CD4-positive, alpha-beta memory T cell (primary cell): ENCODE results near the gene RNF213. TPM values are rescaled to one million over a fixed set of nuclear protein-coding genes. Genes with fewer than 3 reads are reported as not detected.

Source experiments
- CTCF ChIA-PET: fragments of 350-600 bp; sonication (Branson Sonifier 250); formaldehyde crosslinking; loops from one replicate; lab custom pipeline; 2021; ENCODE audit warnings: inconsistent platforms; ENCODE audit not compliant: partially characterized antibody; lab: Charles Lee
- POLR2A ChIA-PET: fragments of 350-600 bp; sonication (Branson Sonifier 250); formaldehyde crosslinking; loops from one replicate; lab custom pipeline; 2021; ENCODE audit not compliant: partially characterized antibody; lab: Charles Lee
- DNase-seq, 5 donors: peaks; one replicate each; pipeline versions ENCODE4 v3.0.0 to v3.0.0-alpha.2; 2020 to 2022; ENCODE audit warnings: mixed read lengths in 1 of 5
- H3K27ac ChIP-seq: one replicate; pipeline ENCODE4 v1.7.0; 2013; ENCODE audit warnings: low read depth, low read length
- H3K27me3 ChIP-seq: 2 replicates; pipeline ENCODE4 v1.7.0; 2013; ENCODE audit warnings: mild to moderate bottlenecking, low read length, moderate library complexity; ENCODE audit not compliant: insufficient read depth
- H3K36me3 ChIP-seq: 2 replicates; pipeline ENCODE4 v1.7.0; 2013; ENCODE audit warnings: mild to moderate bottlenecking, low read length, moderate library complexity; ENCODE audit not compliant: insufficient read depth
- H3K4me1 ChIP-seq: 2 replicates; pipeline ENCODE4 v1.7.0; 2013; ENCODE audit warnings: mild to moderate bottlenecking, low read length, moderate library complexity; ENCODE audit not compliant: insufficient read depth
- H3K4me3 ChIP-seq, 2 donors: one replicate each; pipeline ENCODE4 v1.7.0; 2013; ENCODE audit warnings: low read length in 2 of 2, mild to moderate bottlenecking in 1 of 2
- H3K9me3 ChIP-seq, 2 donors: one replicate each; pipeline ENCODE4 v1.7.0; 2013; ENCODE audit warnings: low read length in 2 of 2, control low read depth in 1 of 2; ENCODE audit not compliant: control insufficient read depth in 1 of 2
- H3K27ac Mint-ChIP-seq, 7 donors: one replicate each; pipeline ENCODE4 v1.8.0; 2020 to 2021; ENCODE audit warnings: mixed read lengths in 7 of 7, mild to moderate bottlenecking in 6 of 7, inconsistent platforms in 3 of 7, moderate library complexity in 3 of 7
- H3K27me3 Mint-ChIP-seq, 2 donors: one replicate each; pipeline ENCODE4 v1.8.0; 2020 to 2021; ENCODE audit warnings: mixed read lengths in 2 of 2
- H3K36me3 Mint-ChIP-seq, 2 donors: one replicate each; pipeline ENCODE4 v1.8.0; 2020 to 2021; ENCODE audit warnings: mixed read lengths in 2 of 2, inconsistent platforms in 1 of 2, mild to moderate bottlenecking in 1 of 2
- H3K4me1 Mint-ChIP-seq, 4 donors: one replicate each; pipeline ENCODE4 v1.8.0; 2020 to 2021; ENCODE audit warnings: mixed read lengths in 4 of 4, mild to moderate bottlenecking in 1 of 4
- H3K4me3 Mint-ChIP-seq, 8 donors: one replicate each; pipeline ENCODE4 v1.8.0; 2020 to 2021; ENCODE audit warnings: mixed read lengths in 8 of 8, mild to moderate bottlenecking in 7 of 8, moderate library complexity in 6 of 8, inconsistent platforms in 3 of 8
- H3K9me3 Mint-ChIP-seq, 8 donors: one replicate each; pipeline ENCODE4 v1.8.0; 2020 to 2021; ENCODE audit warnings: mixed read lengths in 8 of 8, mild to moderate bottlenecking in 5 of 8, inconsistent platforms in 3 of 8, moderate library complexity in 1 of 8
- intact Hi-C: fragments of 100-400 bp; cut with micrococcal nuclease; formaldehyde crosslinking; loops from one replicate; pipeline ENCODE4 v1.15.1; 2023
- polyA plus RNA-seq, 2 donors: library from polyadenylated mRNA; unstranded; fragments of 300-500 nt; fragmentation: Illumina TruSeq; gene quantifications; one replicate each; pipeline ENCODE4 v1.2.3, GENCODE V29; 2021
- total RNA-seq, 2 experiments: library from RNA; stranded (reverse); gene quantifications; one replicate each; pipeline ENCODE4 v1.2.3, GENCODE V29; 2021

The RNF213 gene
- total and polyA plus RNA-seq, 4 experiments from 2014 or later = 11.2 to 399 (median 217) TPM

DNA sequence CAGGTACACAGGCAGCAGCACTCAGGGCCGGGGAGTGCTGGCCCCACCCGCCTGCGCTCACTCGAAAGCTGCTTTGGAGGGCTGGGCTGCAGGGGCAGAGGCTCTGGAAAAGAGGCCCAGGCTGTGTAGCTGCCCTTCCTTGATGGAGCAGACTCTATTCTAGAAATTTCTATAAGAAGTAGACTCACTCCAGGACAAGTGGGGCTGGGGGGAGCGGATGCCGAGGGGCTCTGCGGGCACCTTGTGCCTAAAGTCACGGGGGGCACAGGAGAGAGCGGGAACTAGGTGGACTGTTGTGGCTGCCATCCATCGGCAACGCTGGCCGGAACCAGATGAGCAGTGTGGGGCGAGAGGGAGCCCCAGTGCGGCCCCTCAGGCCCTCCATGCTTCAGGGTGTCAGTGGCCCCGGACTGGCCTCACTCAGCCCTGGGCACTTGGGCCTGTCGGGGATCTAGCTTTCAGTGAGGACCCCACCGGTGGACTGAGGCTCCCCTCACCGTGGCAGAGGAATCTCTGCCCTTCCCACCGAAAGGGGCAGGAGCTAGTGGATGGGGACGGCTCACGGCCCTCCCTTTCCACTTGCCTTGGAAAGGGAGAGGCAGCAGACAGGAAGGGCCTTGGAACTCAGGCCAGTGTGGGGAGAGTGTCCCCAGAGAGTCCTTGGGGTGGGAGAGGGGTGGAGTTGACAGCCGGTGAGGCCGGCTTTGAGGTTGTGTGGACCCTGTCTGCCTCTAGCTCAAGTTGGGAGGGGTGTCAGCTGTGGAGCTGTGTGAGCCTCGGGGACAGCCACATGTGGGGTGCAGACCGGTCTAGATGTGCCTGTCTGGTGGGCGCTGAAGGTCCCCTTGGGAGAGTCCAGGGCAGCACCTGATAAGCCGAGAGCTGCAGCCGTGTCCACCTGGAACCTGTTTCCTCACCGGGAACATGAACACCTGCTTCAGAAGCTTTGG lies 170.9 kb downstream of the RNF213 start:
- Mint-ChIP-seq H3K4me3 (no peak overlapping the region), H3K27me3 (no peaks in the 10 kb centered on the region), H3K4me1 (peaks cover 2 to 7% (median 5%) of the 10 kb centered on the region in 4 donors), H3K9me3 (no peaks in the 10 kb centered on the region), H3K36me3 (no peaks in the 10 kb centered on the region), H3K27ac (peak overlapping the region in 1 of 7 donors; percentile 48)
- Histone ChIP-seq H3K4me3 (no peak overlapping the region), H3K9me3 (no peaks in the 10 kb centered on the region), H3K36me3 (no peaks in the 10 kb centered on the region), H3K27ac (no peak overlapping the region), H3K4me1 (peaks cover 6% of the 10 kb centered on the region), H3K27me3 (no peaks in the 10 kb centered on the region)
- DNase-seq = no peak
- CTCF ChIA-PET = interaction anchor here (0.6 to 1.4 kb wide), 3 partner anchors 144 to 558 kb away, joined by 3 to 4 read pairs (median 3); no protein-coding TSS in a partner anchor
- intact Hi-C loops = no loop called here
- POLR2A ChIA-PET = no interaction called here

DNA sequence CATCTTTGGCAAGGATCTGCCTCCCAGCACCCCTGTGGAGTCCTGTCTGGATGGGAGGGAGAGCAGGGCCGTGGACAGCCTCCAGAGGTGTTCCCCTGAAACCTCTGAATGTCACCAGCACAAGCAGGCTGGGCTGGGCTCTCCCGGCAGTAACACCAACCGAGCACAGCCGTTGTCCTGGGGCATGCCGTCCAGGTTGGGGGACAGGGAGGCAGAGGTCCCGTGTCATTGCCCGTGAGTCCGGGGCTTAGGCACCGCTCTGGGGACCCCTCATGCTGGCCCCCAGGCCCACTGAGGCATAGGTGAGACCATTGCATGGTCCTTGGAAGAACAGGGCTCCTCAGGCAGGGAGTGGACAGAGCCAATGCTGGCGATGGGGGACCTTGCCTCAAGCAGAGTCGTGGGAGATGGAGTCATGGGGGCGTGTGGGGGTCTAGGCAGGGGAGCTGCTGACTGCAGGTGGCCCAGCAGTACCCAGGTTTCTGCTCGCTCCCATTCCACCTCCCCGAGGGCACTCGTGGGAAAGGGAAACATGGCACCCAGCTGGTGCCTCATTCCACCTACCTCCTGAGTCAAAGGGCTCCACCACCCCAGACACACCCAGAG lies 171.8 kb downstream of the RNF213 start:
- Histone ChIP-seq H3K4me3 (no peak overlapping the region), H3K9me3 (no peaks in the 10 kb centered on the region), H3K36me3 (no peaks in the 10 kb centered on the region), H3K27me3 (no peaks in the 10 kb centered on the region), H3K4me1 (no peaks in the 10 kb centered on the region), H3K27ac (no peak overlapping the region)
- H3K9me3 Mint-ChIP-seq = no peaks in the 10 kb centered on the region
- H3K4me3 Mint-ChIP-seq = no peak overlapping the region
- ChIA-PET CTCF (interaction anchor here (1.2 kb wide), 1 partner anchor 143 kb away, joined by 3 read pairs; no protein-coding TSS in a partner anchor), POLR2A (no interaction called here)
- no peak for DNase-seq
- H3K36me3 Mint-ChIP-seq = no peaks in the 10 kb centered on the region
- no peak overlapping the region for H3K27ac Mint-ChIP-seq
- no peaks in the 10 kb centered on the region for H3K27me3 Mint-ChIP-seq
- intact Hi-C loops = no loop called here
- no peaks in the 10 kb centered on the region for H3K4me1 Mint-ChIP-seq

DNA sequence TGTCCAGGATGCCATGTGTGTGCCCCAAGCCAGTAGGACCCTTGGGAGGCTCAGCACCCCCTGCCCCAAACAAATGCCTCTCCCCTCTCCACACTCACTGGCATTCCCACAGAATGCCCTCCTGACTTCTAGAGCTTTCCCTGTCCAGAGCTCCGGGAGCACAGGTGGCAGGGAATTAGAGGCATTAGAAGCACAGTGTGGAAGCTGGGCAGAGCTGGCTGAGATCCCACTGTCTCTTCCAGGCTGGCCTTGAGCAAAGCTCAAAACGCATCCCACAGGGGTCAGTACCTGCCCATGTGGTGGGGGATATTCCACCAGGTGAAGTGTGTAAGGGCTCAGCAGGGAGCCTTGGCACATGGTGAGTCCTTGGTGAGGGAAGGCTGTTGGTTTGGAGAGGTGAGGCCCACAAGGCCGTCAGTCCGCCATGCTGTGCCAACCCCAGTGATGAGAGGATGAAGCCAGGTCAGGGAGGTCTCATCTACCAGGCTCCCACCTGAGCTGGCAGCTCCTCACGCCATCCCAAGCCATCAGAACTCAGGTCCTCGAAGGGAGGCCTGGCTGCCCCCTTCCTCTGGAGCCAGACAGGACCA lies 172.4 kb downstream of the RNF213 start:
- Histone ChIP-seq H3K4me3 (no peak overlapping the region), H3K4me1 (no peaks in the 10 kb centered on the region), H3K9me3 (no peaks in the 10 kb centered on the region), H3K27ac (no peak overlapping the region), H3K36me3 (no peaks in the 10 kb centered on the region), H3K27me3 (no peaks in the 10 kb centered on the region)
- no peaks in the 10 kb centered on the region for H3K9me3 Mint-ChIP-seq
- no peaks in the 10 kb centered on the region for H3K27me3 Mint-ChIP-seq
- H3K27ac Mint-ChIP-seq = no peak overlapping the region
- H3K4me1 Mint-ChIP-seq = no peaks in the 10 kb centered on the region
- intact Hi-C loops = no loop called here
- POLR2A ChIA-PET = no interaction called here
- no peak overlapping the region for H3K4me3 Mint-ChIP-seq
- DNase-seq = no peak
- CTCF ChIA-PET = interaction anchor here (1.2 kb wide), 1 partner anchor 143 kb away, joined by 3 read pairs; no protein-coding TSS in a partner anchor
- H3K36me3 Mint-ChIP-seq = no peaks in the 10 kb centered on the region

GRCh38 chr17:80433916-80434666 lies 173.4 kb downstream of the RNF213 start:
- H3K4me3 Mint-ChIP-seq = peak overlapping the region in 1 of 8 donors; percentile 1
- H3K27me3 ChIP-seq = no peaks in the 10 kb centered on the region
- H3K9me3 ChIP-seq = no peaks in the 10 kb centered on the region
- CTCF ChIA-PET = no interaction called here
- DNase-seq = peak in 1 of 5 donors; percentile 16
- H3K4me1 Mint-ChIP-seq = no peaks in the 10 kb centered on the region
- H3K27me3 Mint-ChIP-seq = no peaks in the 10 kb centered on the region
- H3K9me3 Mint-ChIP-seq = no peaks in the 10 kb centered on the region
- no peaks in the 10 kb centered on the region for H3K4me1 ChIP-seq
- no peaks in the 10 kb centered on the region for H3K36me3 Mint-ChIP-seq
- H3K27ac Mint-ChIP-seq = no peak overlapping the region
- H3K36me3 ChIP-seq = no peaks in the 10 kb centered on the region
- intact Hi-C loops = no loop called here
- no peak overlapping the region for H3K4me3 ChIP-seq
- POLR2A ChIA-PET = no interaction called here
- H3K27ac ChIP-seq = no peak overlapping the region

DNA sequence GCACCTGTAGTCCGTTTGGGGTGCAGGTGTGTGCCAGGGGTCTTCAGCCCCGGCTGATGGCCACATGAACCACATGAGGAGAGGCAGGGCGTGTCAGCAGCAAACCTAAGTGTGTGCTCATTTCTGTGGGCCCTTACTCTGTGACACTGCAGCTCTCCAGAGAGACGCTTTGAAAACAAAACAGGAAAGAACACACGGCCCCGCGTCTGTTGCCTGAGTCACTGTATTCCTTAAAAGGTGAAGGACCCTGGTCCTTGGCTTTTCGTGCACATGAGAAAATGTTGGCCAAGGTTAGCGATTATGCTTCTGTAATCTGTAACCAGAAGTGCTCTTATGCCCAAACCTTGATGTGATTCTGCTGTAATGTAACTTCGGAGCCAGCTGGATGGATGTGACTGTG lies 176.9 kb downstream of the RNF213 start:
- DNase-seq = no peak
- peaks cover 0 to 5% of the 10 kb centered on the region in 2 donors for H3K36me3 Mint-ChIP-seq
- intact Hi-C loops = no loop called here
- H3K9me3 Mint-ChIP-seq = no peaks in the 10 kb centered on the region
- no peak overlapping the region for H3K4me3 ChIP-seq
- POLR2A ChIA-PET = no interaction called here
- no peaks in the 10 kb centered on the region for H3K36me3 ChIP-seq
- H3K4me1 ChIP-seq = no peaks in the 10 kb centered on the region
- no peaks in the 10 kb centered on the region for H3K27me3 ChIP-seq
- no peak overlapping the region for H3K4me3 Mint-ChIP-seq
- H3K4me1 Mint-ChIP-seq = no peaks in the 10 kb centered on the region
- H3K27me3 Mint-ChIP-seq = peaks cover 2 to 5% of the 10 kb centered on the region in 2 donors
- CTCF ChIA-PET = no interaction called here
- H3K9me3 ChIP-seq = no peaks in the 10 kb centered on the region
- no peak overlapping the region for H3K27ac ChIP-seq
- no peak overlapping the region for H3K27ac Mint-ChIP-seq

GRCh38 chr17:80438806-80439205 lies 178.2 kb downstream of the RNF213 start:
- no peaks in the 10 kb centered on the region for H3K4me1 ChIP-seq
- CTCF ChIA-PET = no interaction called here
- no peaks in the 10 kb centered on the region for H3K36me3 ChIP-seq
- DNase-seq = peak in 1 of 5 donors; percentile 16
- no peak overlapping the region for H3K27ac ChIP-seq
- Mint-ChIP-seq H3K27me3 (peaks cover 6 to 11% of the 10 kb centered on the region in 2 donors), H3K27ac (no peak overlapping the region), H3K4me3 (no peak overlapping the region), H3K4me1 (no peaks in the 10 kb centered on the region), H3K9me3 (no peaks in the 10 kb centered on the region), H3K36me3 (peaks cover 0 to 9% of the 10 kb centered on the region in 2 donors)
- H3K9me3 ChIP-seq = no peaks in the 10 kb centered on the region
- POLR2A ChIA-PET = no interaction called here
- no peaks in the 10 kb centered on the region for H3K27me3 ChIP-seq
- H3K4me3 ChIP-seq = no peak overlapping the region
- intact Hi-C loops = no loop called here
